Measurements from ENCODE around the gene ACSS3. TPM values are rescaled to one million over a fixed set of nuclear protein-coding genes. Genes with fewer than 3 reads are reported as not detected.

Gene ACSS3
- total RNA-seq, 1 experiment from 2014 or later: 19.3 TPM

DNA sequence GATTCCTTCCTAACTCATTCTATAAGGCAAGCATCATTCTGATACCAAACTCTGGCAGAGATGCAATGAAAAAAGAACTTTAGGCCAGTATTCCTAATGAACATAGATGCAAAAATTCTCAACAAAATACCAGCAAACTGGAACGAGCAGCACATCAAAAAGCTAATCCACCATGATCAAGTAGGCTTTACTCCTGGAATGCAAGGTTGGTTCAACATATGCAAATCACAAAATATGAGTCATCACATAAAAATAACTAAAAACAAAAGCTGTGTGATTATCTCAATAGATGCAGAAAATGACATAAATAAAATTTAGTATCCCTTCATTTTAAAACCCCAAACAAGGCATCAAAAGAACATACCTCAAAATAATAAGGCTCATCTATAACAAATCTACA is 98.9 kb downstream of the ACSS3 start:
- H3K23ac ChIP-seq (ENCODE audit: insufficient read length, low read depth, low read length): no peak overlapping the region
- H2BK5ac ChIP-seq (ENCODE audit: insufficient read length, low read length): no peak overlapping the region
- no peaks in the 10 kb centered on the region for H3K79me2 ChIP-seq (ENCODE audit: insufficient read depth, low read length)
- Mint-ChIP-seq H3K4me3 (no peak overlapping the region), H3K9me3 (peaks cover 12 to 16% of the 10 kb centered on the region in 2 experiments; a peak in 4 of 5 replicates), H3K27me3 (ENCODE audit: low read depth) (no peaks in the 10 kb centered on the region), H3K27ac (no peak overlapping the region), H3K4me1 (no peaks in the 10 kb centered on the region), H3K36me3 (ENCODE audit: insufficient read depth in 1 of 3, low read depth in 3 of 3) (peaks cover 19 to 30% (median 26%) of the 10 kb centered on the region in 3 experiments)
- H3K18ac ChIP-seq (ENCODE audit: insufficient read length, low read depth, low read length): no peak overlapping the region
- H3K4me1 ChIP-seq (ENCODE audit: insufficient read depth, low read length): no peaks in the 10 kb centered on the region
- no peak for DNase-seq
- TF ChIP-seq, protein P1, sequence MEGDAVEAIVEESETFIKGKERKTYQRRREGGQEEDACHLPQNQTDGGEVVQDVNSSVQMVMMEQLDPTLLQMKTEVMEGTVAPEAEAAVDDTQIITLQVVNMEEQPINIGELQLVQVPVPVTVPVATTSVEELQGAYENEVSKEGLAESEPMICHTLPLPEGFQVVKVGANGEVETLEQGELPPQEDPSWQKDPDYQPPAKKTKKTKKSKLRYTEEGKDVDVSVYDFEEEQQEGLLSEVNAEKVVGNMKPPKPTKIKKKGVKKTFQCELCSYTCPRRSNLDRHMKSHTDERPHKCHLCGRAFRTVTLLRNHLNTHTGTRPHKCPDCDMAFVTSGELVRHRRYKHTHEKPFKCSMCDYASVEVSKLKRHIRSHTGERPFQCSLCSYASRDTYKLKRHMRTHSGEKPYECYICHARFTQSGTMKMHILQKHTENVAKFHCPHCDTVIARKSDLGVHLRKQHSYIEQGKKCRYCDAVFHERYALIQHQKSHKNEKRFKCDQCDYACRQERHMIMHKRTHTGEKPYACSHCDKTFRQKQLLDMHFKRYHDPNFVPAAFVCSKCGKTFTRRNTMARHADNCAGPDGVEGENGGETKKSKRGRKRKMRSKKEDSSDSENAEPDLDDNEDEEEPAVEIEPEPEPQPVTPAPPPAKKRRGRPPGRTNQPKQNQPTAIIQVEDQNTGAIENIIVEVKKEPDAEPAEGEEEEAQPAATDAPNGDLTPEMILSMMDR (conservative IDR thresholded peaks at IDR 0.05): no peak
- WGBS (ENCODE audit: extremely low coverage, insufficient read length, low lambda C conversion rate): no CpG with 5 or more reads among the region's 1 CpG
- no peak overlapping the region for H2AFZ ChIP-seq (ENCODE audit: low read length)
- no peak overlapping the region for H4K5ac ChIP-seq (ENCODE audit: insufficient read length, low read depth, low read length)
- no peak overlapping the region for H3K14ac ChIP-seq (ENCODE audit: insufficient read depth, low read length)
- no peaks in the 10 kb centered on the region for H3K23me2 ChIP-seq (ENCODE audit: insufficient read length, low read depth, low read length, poor library complexity, severe bottlenecking)
- H2BK15ac ChIP-seq (ENCODE audit: low read depth, low read length): no peak overlapping the region
- no peaks in the 10 kb centered on the region for H3K79me1 ChIP-seq (ENCODE audit: insufficient read depth, low read depth, low read length, poor library complexity, severe bottlenecking)
- no peak overlapping the region for H2BK12ac ChIP-seq (ENCODE audit: insufficient read length, low read depth, low read length)
- H4K20me1 ChIP-seq (ENCODE audit: control insufficient read depth, insufficient read depth, insufficient read length): no peaks in the 10 kb centered on the region
- no peak overlapping the region for H3T11ph ChIP-seq (ENCODE audit: low read length)
- H3K9ac ChIP-seq (ENCODE audit: extremely low read depth, insufficient read length, low read length): no peak overlapping the region
- H3K9me3 ChIP-seq (ENCODE audit: control insufficient read depth, low read depth, low read length): no peaks in the 10 kb centered on the region
- no peak overlapping the region for H3K4ac ChIP-seq (ENCODE audit: low read depth, low read length)
- H2BK20ac ChIP-seq (ENCODE audit: low read depth, low read length, poor library complexity, severe bottlenecking): no peak overlapping the region
- H2AK5ac ChIP-seq (ENCODE audit: insufficient read length, low read length): no peak overlapping the region
- H3K56ac ChIP-seq (ENCODE audit: insufficient read length, low read depth, low read length): no peak overlapping the region
- no peak overlapping the region for H3K4me2 ChIP-seq (ENCODE audit: insufficient read depth, insufficient read length, low read length)
- no peak overlapping the region for H4K91ac ChIP-seq (ENCODE audit: insufficient read length, low read depth, low read length)
- H4K8ac ChIP-seq (replicated peaks; ENCODE audit: insufficient read length, low read depth, low read length): no peak overlapping the region
- no peaks in the 10 kb centered on the region for H3K27me3 ChIP-seq (ENCODE audit: insufficient read depth, low read length)
- no peak overlapping the region for H2BK120ac ChIP-seq (ENCODE audit: low read depth, low read length, poor library complexity, severe bottlenecking)
- H3K27ac ChIP-seq (ENCODE audit: insufficient read length, low read depth, low read length): no peak overlapping the region

All from H9 (cell line).